Kidney (tissue), 14 donors: ENCODE results near the gene DCST1. TPM values are rescaled to one million over a fixed set of nuclear protein-coding genes. Genes with fewer than 3 reads are reported as not detected.
A peak's percentile ranks its signal among the peaks of the same experiment; 100 is the strongest.

ENCODE experiments used
- DNase-seq, 5 donors: peaks; one replicate each; pipeline ENCODE4 v3.0.0-alpha.2; 2013 to 2020
- FAIRE-seq: peaks from 2 replicates; lab custom pipeline; 2012; peaks lifted over from hg19 to GRCh38; lab: Jason Lieb, UNC
- H3K27ac ChIP-seq, 2 donors: one replicate each; pipeline ENCODE4 v1.7.0; 2013; ENCODE audit warnings: low read depth in 2 of 2, low read length in 2 of 2, inconsistent platforms in 1 of 2
- H3K27me3 ChIP-seq: one replicate; pipeline ENCODE4 v1.7.1; 2013; ENCODE audit warnings: low read length, inconsistent platforms; ENCODE audit not compliant: control insufficient read depth, insufficient read depth
- H3K36me3 ChIP-seq, 3 donors: one replicate each; pipeline versions ENCODE4 v1.7.0 to v1.7.1; 2013; ENCODE audit warnings: low read length in 3 of 3, control low read depth in 1 of 3, inconsistent platforms in 1 of 3; ENCODE audit not compliant: insufficient read depth in 3 of 3, control insufficient read depth in 2 of 3
- H3K4me1 ChIP-seq, 3 donors: one replicate each; pipeline versions ENCODE4 v1.7.0 to v1.7.1; 2013; ENCODE audit warnings: low read length in 3 of 3, inconsistent platforms in 1 of 3, low read depth in 1 of 3; ENCODE audit not compliant: control insufficient read depth in 2 of 3, insufficient read depth in 2 of 3
- H3K4me3 ChIP-seq, 3 donors: one replicate each; pipeline versions ENCODE4 v1.7.0 to v1.8.1; 2013; ENCODE audit warnings: low read length in 3 of 3, control low read depth in 1 of 3, inconsistent platforms in 1 of 3
- H3K9ac ChIP-seq, 3 donors: one replicate each; pipeline versions ENCODE4 v1.7.0 to v1.7.1; 2013; ENCODE audit warnings: low read length in 3 of 3, control low read depth in 1 of 3, inconsistent platforms in 1 of 3
- H3K9me3 ChIP-seq, 3 donors: one replicate each; pipeline versions ENCODE4 v1.7.0 to v1.7.1; 2013; ENCODE audit warnings: low read length in 3 of 3, control low read depth in 1 of 3, inconsistent platforms in 1 of 3; ENCODE audit not compliant: control insufficient read depth in 2 of 3, insufficient read depth in 1 of 3
- CTCF ChIP-seq: IDR thresholded peaks from 3 replicates; pipeline ENCODE4 v1.5.1; 2012; ENCODE audit warnings: mild to moderate bottlenecking, moderate library complexity, borderline replicate concordance; ENCODE audit not compliant: insufficient read depth; ENCODE audit errors: extremely low read depth
- intact Hi-C: fragments of 100-400 bp; cut with DNase I; formaldehyde crosslinking; loops from one replicate; pipeline ENCODE4 v1.11.1; 2022
- polyA plus RNA-seq: library from polyadenylated mRNA; stranded (reverse); fragments of 350-450 nt; fragmentation: Illumina TruSeq; extraction: RNeasy Lipid Tissue Mini Kit (QIAGEN cat#74804); gene quantifications from one replicate; pipeline ENCODE4 v1.2.3, GENCODE V29; 2014; ENCODE audit warnings: low read depth, low replicate concordance; ENCODE audit not compliant: insufficient read depth
- total RNA-seq: library from RNA; stranded (reverse); fragmentation: NEBNext Ultra II Directional; extraction: Animal tissue kit (Norgen Biotek cat#: 25700); gene quantifications from one replicate; pipeline ENCODE4 v1.2.1, GENCODE V29; 2021
- donor health status: control.
- donor health status: control.
- donor health status: control.
- donor health status: control.
- donor health status: control.
- donor health status: DM: yes; HTN: yes; CAD: no.
- donor health status: Normal renal cell carcinoma (clear cell type).

The DCST1 gene
- total and polyA plus RNA-seq, 2 donors from 2014 or later, result not detected

- intact Hi-C loops, result no loop called here
- Histone ChIP-seq H3K4me3 (no peak overlapping the region), H3K9me3 (no peaks in the 10 kb centered on the region), H3K4me1 (peaks cover 0 to 7% (median 2%) of the 10 kb centered on the region in 3 donors), H3K27ac (no peak overlapping the region), H3K9ac (no peak overlapping the region), H3K27me3 (no peaks in the 10 kb centered on the region), H3K36me3 (no peaks in the 10 kb centered on the region)
- DNase-seq (peak in 1 of 5 donors; percentile 35), FAIRE-seq (no peak)
- TF ChIP-seq CTCF, result no peak
Measured at GRCh38 chr1:155022927-155023236, 10.7 kb upstream of the DCST1 start.

GRCh38 chr1:155023627-155024026 lies 10.0 kb upstream of the DCST1 start:
- FAIRE-seq (no peak), DNase-seq (peak in 1 of 5 donors; percentile 67)
- H3K27me3 ChIP-seq, result no peaks in the 10 kb centered on the region
- intact Hi-C loops, result no loop called here
- H3K4me1 ChIP-seq, result peaks cover 0 to 3% (median 0%) of the 10 kb centered on the region in 3 donors
- H3K27ac ChIP-seq, result no peak overlapping the region
- H3K36me3 ChIP-seq, result no peaks in the 10 kb centered on the region
- H3K9ac ChIP-seq, result no peak overlapping the region
- TF ChIP-seq CTCF, result no peak
- H3K9me3 ChIP-seq, result no peaks in the 10 kb centered on the region
- H3K4me3 ChIP-seq, result no peak overlapping the region

GRCh38 chr1:155024315-155024714 lies 9.3 kb upstream of the DCST1 start:
- H3K27ac ChIP-seq, result no peak overlapping the region
- DNase-seq (peak in 1 of 5 donors; percentile 28), FAIRE-seq (no peak)
- no peaks in the 10 kb centered on the region for H3K9me3 ChIP-seq
- intact Hi-C loops, result no loop called here
- H3K9ac ChIP-seq, result no peak overlapping the region
- no peak for TF ChIP-seq CTCF
- H3K4me3 ChIP-seq, result no peak overlapping the region
- no peaks in the 10 kb centered on the region for H3K27me3 ChIP-seq
- no peaks in the 10 kb centered on the region for H3K4me1 ChIP-seq
- H3K36me3 ChIP-seq, result no peaks in the 10 kb centered on the region

GRCh38 chr1:155026154-155026553 lies 7.5 kb upstream of the DCST1 start:
- Histone ChIP-seq H3K4me1 (no peaks in the 10 kb centered on the region), H3K27ac (no peak overlapping the region), H3K4me3 (no peak overlapping the region), H3K9me3 (no peaks in the 10 kb centered on the region), H3K9ac (no peak overlapping the region), H3K27me3 (no peaks in the 10 kb centered on the region), H3K36me3 (no peaks in the 10 kb centered on the region)
- FAIRE-seq (no peak), DNase-seq (peak in 1 of 5 donors; percentile 61)
- intact Hi-C loops, result no loop called here
- TF ChIP-seq CTCF, result no peak
